K562 (cell line): ENCODE results near the gene CHSY1.

Experiments used
- FOS ChIP-seq: IDR thresholded peaks from 3 replicates; pipeline ENCODE4 v1.6.1; 2011; ENCODE audit not compliant: insufficient read length; ENCODE audit errors: extremely low read depth
- SMAD2 ChIP-seq: fragments of 150-350 bp; IDR thresholded peaks from 2 replicates; pipeline ENCODE4 v1.6.1; 2014; ENCODE audit warnings: low read depth, mild to moderate bottlenecking, low read length
- SP1 ChIP-seq: sonication (generic); formaldehyde crosslinking; IDR thresholded peaks from 2 replicates; pipeline ENCODE4 v1.8.1; 2022; ENCODE audit warnings: mild to moderate bottlenecking, missing genetic modification reagents
- ZNF561 ChIP-seq: fragments of 450-650 bp; formaldehyde crosslinking; conservative IDR thresholded peaks from 2 replicates; pipeline ENCODE4 v1.4.0; 2020; ENCODE audit warnings: mild to moderate bottlenecking, moderate library complexity
- TF ChIP-seq, protein P1 (sequence below): sonication (generic); formaldehyde crosslinking; IDR thresholded peaks from 2 replicates; pipeline ENCODE4 v1.5.0; 2020; ENCODE audit warnings: missing genetic modification reagents
- TF ChIP-seq, protein P2 (sequence below): fragments of 250-450 bp; sonication (Bioruptor Pico); IDR thresholded peaks from 2 replicates; pipeline ENCODE4 v1.5.0; 2021

DNA sequence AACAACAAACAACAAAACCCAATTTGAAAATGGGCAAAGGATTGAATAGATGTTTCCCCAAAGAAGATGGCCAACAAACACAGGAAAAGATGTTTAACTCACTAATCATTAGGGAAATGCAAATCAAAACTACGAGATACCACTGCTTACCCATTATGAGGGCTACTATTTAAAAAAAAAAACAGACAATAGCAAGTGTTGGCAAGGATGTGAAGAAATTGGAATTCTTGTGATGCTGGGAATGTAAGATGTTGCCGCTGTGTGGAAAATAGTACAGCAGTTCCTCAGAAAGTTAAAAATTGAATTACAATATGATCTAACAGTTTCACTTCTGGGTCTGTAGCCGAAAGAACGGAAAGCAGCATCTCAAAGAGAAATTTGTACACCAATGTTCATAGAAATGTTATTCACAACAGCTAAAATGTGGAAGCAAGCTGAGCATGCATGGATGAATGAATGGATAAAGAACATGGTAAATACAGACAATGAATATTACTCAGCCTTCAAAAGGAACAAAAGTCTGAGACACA, 121.9 kb downstream of the CHSY1 start:
- no peak for TF ChIP-seq ZNF561
- TF ChIP-seq, protein P1, sequence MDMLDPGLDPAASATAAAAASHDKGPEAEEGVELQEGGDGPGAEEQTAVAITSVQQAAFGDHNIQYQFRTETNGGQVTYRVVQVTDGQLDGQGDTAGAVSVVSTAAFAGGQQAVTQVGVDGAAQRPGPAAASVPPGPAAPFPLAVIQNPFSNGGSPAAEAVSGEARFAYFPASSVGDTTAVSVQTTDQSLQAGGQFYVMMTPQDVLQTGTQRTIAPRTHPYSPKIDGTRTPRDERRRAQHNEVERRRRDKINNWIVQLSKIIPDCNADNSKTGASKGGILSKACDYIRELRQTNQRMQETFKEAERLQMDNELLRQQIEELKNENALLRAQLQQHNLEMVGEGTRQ (CRISPR knock-in tag) = no peak
- TF ChIP-seq FOS = no peak
- TF ChIP-seq SP1 (CRISPR knock-in tag) = no peak
- TF ChIP-seq, protein P2, sequence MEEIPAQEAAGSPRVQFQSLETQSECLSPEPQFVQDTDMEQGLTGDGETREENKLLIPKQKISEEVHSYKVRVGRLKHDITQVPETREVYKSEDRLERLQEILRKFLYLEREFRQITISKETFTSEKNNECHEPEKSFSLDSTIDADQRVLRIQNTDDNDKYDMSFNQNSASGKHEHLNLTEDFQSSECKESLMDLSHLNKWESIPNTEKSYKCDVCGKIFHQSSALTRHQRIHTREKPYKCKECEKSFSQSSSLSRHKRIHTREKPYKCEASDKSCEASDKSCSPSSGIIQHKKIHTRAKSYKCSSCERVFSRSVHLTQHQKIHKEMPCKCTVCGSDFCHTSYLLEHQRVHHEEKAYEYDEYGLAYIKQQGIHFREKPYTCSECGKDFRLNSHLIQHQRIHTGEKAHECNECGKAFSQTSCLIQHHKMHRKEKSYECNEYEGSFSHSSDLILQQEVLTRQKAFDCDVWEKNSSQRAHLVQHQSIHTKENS (CRISPR knock-in tag) = no peak
- TF ChIP-seq SMAD2 = no peak
